Ramos (cell line): Measurements from ENCODE around the gene PTTG1IP2.

ENCODE experiments used
- in situ Hi-C: fragments of 300-500 bp; cut with MboI; formaldehyde crosslinking; loops from one replicate; pipeline ENCODE4 v1.14.3; 2022; ENCODE audit warnings: low sequenced_read_pairs; ENCODE audit not compliant: unreplicated experiment

PTTG1IP2 gene

GRCh38 chr7:90473814-90474213 is 4.4 kb downstream of the PTTG1IP2 start:
- in situ Hi-C loops: loop anchor here (25.0 kb wide), 1 partner anchor 563 kb away; no protein-coding TSS in a partner anchor

GRCh38 chr7:90474284-90475210 is 5.1 kb downstream of the PTTG1IP2 start:
- in situ Hi-C loops: loop anchor here (25.0 kb wide), 1 partner anchor 563 kb away; no protein-coding TSS in a partner anchor

GRCh38 chr7:90483251-90483650 is 13.8 kb downstream of the PTTG1IP2 start:
- in situ Hi-C loops: no loop called here

- in situ Hi-C loops: no loop called here
Observed at GRCh38 chr7:90484706-90485105, 15.3 kb downstream of the PTTG1IP2 start.

GRCh38 chr7:90485734-90486316 is 16.4 kb downstream of the PTTG1IP2 start:
- in situ Hi-C loops: no loop called here

GRCh38 chr7:90487808-90488207 is 18.4 kb downstream of the PTTG1IP2 start:
- in situ Hi-C loops: no loop called here

GRCh38 chr7:90488220-90488619 is 18.8 kb downstream of the PTTG1IP2 start:
- in situ Hi-C loops: no loop called here

- in situ Hi-C loops: no loop called here
Observed at GRCh38 chr7:90492250-90492649, 22.8 kb downstream of the PTTG1IP2 start.

GRCh38 chr7:90495241-90495640 is 25.8 kb downstream of the PTTG1IP2 start:
- in situ Hi-C loops: no loop called here

GRCh38 chr7:90502539-90502938 is 33.1 kb downstream of the PTTG1IP2 start:
- in situ Hi-C loops: no loop called here

GRCh38 chr7:90503367-90503766 is 33.9 kb downstream of the PTTG1IP2 start:
- in situ Hi-C loops: no loop called here

GRCh38 chr7:90507692-90508091 is 38.3 kb downstream of the PTTG1IP2 start:
- in situ Hi-C loops: no loop called here

GRCh38 chr7:90511776-90512175 is 42.3 kb downstream of the PTTG1IP2 start:
- in situ Hi-C loops: no loop called here

- in situ Hi-C loops: no loop called here
Observed at GRCh38 chr7:90512821-90513254, 43.4 kb downstream of the PTTG1IP2 start.

GRCh38 chr7:90516257-90516656 is 46.8 kb downstream of the PTTG1IP2 start:
- in situ Hi-C loops: no loop called here

GRCh38 chr7:90518630-90519029 is 49.2 kb downstream of the PTTG1IP2 start:
- in situ Hi-C loops: no loop called here

- in situ Hi-C loops: no loop called here
Observed at GRCh38 chr7:90520484-90520883, 51.0 kb downstream of the PTTG1IP2 start.

- in situ Hi-C loops: no loop called here
Observed at GRCh38 chr7:90530263-90530662, 60.8 kb downstream of the PTTG1IP2 start.

GRCh38 chr7:90532231-90532929 is 62.9 kb downstream of the PTTG1IP2 start:
- in situ Hi-C loops: no loop called here

GRCh38 chr7:90536449-90536848 is 67.0 kb downstream of the PTTG1IP2 start:
- in situ Hi-C loops: no loop called here

- in situ Hi-C loops: no loop called here
Observed at GRCh38 chr7:90538405-90538804, 69.0 kb downstream of the PTTG1IP2 start.
